ENCODE measurements around the gene ERGIC3. TPM values are rescaled to one million over a fixed set of nuclear protein-coding genes. Genes with fewer than 3 reads are reported as not detected.

Gene ERGIC3
- total and polyA plus RNA-seq, 2 of the 13 experiments (the other 11 are each of a cell fraction or from before 2014, with no cell fraction given), result 407 to 670 TPM

DNA sequence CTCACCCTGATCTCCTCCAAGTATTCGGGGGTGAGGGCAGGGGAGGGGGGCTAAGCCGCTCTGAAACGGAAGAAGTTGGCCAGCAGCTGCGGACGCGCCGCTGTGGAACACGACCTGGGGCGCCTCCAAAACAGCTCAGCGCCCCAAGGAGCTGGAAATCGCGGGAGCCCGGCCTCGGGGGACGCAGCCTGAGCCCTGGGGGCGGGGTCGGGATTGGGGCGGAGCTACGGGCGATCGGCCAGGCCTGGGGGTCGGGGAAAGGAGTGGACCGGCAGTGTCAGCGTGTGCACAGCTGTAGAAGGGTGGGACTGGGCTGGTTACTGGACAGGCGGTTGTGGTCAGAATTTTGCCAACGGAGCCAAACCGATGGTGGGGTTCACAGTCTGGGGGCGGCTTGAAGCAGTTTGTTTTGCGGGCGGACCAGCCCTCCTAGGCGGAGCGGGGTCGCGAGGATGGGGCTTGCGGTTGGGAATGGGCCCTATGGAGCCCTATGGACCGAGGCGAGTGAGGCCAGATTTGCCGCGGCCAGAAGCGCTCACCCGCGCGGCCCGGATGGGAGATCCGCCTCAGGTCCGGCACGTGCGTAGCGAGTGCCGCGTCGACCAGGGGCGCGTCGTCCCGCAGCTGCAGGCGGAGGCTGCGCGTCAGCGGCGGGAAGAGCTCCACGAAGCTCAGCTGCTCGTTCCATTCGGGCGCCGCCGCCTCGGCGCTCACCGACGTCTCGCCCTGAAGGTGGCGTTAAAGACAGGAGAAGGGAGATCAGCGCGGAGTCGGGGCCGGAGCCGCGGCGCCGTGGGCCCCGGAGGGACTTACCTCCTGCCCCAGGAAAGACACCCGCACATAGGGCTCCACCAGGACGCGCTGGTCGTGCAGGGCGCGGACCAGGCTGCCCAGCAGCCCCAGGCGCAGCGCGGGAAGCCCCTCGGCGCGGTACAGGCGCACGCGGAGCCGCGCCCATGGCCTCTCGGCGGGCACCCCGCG, 59.4 kb downstream of the ERGIC3 start (continued):
- TF ChIP-seq, protein P1, sequence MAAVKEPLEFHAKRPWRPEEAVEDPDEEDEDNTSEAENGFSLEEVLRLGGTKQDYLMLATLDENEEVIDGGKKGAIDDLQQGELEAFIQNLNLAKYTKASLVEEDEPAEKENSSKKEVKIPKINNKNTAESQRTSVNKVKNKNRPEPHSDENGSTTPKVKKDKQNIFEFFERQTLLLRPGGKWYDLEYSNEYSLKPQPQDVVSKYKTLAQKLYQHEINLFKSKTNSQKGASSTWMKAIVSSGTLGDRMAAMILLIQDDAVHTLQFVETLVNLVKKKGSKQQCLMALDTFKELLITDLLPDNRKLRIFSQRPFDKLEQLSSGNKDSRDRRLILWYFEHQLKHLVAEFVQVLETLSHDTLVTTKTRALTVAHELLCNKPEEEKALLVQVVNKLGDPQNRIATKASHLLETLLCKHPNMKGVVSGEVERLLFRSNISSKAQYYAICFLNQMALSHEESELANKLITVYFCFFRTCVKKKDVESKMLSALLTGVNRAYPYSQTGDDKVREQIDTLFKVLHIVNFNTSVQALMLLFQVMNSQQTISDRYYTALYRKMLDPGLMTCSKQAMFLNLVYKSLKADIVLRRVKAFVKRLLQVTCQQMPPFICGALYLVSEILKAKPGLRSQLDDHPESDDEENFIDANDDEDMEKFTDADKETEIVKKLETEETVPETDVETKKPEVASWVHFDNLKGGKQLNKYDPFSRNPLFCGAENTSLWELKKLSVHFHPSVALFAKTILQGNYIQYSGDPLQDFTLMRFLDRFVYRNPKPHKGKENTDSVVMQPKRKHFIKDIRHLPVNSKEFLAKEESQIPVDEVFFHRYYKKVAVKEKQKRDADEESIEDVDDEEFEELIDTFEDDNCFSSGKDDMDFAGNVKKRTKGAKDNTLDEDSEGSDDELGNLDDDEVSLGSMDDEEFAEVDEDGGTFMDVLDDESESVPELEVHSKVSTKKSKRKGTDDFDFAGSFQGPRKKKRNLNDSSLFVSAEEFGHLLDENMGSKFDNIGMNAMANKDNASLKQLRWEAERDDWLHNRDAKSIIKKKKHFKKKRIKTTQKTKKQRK (IDR thresholded peaks at IDR 0.05; ENCODE audit: low read length), result no peak
- TF ChIP-seq MED8 (CRISPR knock-in tag; IDR thresholded peaks at IDR 0.05; ENCODE audit: insufficient replicate concordance), result no peak
- TF ChIP-seq SNAPC2 (CRISPR knock-in tag; IDR thresholded peaks at IDR 0.05), result no peak
- no peak for TF ChIP-seq CREB1 (IDR thresholded peaks at IDR 0.05)
- TF ChIP-seq CREB1 (CRISPR knock-in tag; IDR thresholded peaks at IDR 0.05), result no peak
- peak; percentile 72; the same call in 1 of the 2 replicates for TF ChIP-seq REXO4 (CRISPR knock-in tag; IDR thresholded peaks at IDR 0.05; ENCODE audit: borderline replicate concordance)
- no peak for TF ChIP-seq NR1H2 (CRISPR knock-in tag; IDR thresholded peaks at IDR 0.05; ENCODE audit: borderline replicate concordance, low read depth)
- no peak for TF ChIP-seq TMF1 (CRISPR knock-in tag; IDR thresholded peaks at IDR 0.05; ENCODE audit: low read depth)
- no peak for TF ChIP-seq NR2F2 (IDR thresholded peaks at IDR 0.05; ENCODE audit: borderline replicate concordance, low read depth)
- TF ChIP-seq HMG20A (CRISPR knock-in tag; IDR thresholded peaks at IDR 0.05; ENCODE audit: borderline replicate concordance), result no peak
- no peak; the same call in 1 of the 2 replicates for TF ChIP-seq SPEN (CRISPR knock-in tag; IDR thresholded peaks at IDR 0.05; ENCODE audit: low read depth)
- no peak for TF ChIP-seq ZBTB8A (CRISPR knock-in tag; IDR thresholded peaks at IDR 0.05; ENCODE audit: borderline replicate concordance, low read depth)
- TF ChIP-seq, protein P2, sequence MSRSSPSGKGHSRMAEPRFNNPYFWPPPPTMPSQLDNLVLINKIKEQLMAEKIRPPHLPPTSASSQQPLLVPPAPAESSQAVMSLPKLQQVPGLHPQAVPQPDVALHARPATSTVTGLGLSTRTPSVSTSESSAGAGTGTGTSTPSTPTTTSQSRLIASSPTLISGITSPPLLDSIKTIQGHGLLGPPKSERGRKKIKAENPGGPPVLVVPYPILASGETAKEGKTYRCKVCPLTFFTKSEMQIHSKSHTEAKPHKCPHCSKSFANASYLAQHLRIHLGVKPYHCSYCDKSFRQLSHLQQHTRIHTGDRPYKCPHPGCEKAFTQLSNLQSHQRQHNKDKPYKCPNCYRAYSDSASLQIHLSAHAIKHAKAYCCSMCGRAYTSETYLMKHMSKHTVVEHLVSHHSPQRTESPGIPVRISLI (CRISPR knock-in tag; IDR thresholded peaks at IDR 0.05; ENCODE audit: borderline replicate concordance), result no peak
- no peak for TF ChIP-seq CBX5 (CRISPR knock-in tag; IDR thresholded peaks at IDR 0.05; ENCODE audit: borderline replicate concordance)
- no peak for TF ChIP-seq PRMT3 (CRISPR knock-in tag; IDR thresholded peaks at IDR 0.05; ENCODE audit: borderline replicate concordance, low read depth)
- no peak; the same call in 1 of the 2 replicates for TF ChIP-seq ZNF746 (CRISPR knock-in tag; IDR thresholded peaks at IDR 0.05)
- TF ChIP-seq, protein P3, sequence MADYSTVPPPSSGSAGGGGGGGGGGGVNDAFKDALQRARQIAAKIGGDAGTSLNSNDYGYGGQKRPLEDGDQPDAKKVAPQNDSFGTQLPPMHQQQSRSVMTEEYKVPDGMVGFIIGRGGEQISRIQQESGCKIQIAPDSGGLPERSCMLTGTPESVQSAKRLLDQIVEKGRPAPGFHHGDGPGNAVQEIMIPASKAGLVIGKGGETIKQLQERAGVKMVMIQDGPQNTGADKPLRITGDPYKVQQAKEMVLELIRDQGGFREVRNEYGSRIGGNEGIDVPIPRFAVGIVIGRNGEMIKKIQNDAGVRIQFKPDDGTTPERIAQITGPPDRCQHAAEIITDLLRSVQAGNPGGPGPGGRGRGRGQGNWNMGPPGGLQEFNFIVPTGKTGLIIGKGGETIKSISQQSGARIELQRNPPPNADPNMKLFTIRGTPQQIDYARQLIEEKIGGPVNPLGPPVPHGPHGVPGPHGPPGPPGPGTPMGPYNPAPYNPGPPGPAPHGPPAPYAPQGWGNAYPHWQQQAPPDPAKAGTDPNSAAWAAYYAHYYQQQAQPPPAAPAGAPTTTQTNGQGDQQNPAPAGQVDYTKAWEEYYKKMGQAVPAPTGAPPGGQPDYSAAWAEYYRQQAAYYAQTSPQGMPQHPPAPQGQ (CRISPR knock-in tag; IDR thresholded peaks at IDR 0.05; ENCODE audit: borderline replicate concordance), result no peak
- TF ChIP-seq SP5 (CRISPR knock-in tag; IDR thresholded peaks at IDR 0.05; ENCODE audit: borderline replicate concordance, low read depth), result no peak
- TF ChIP-seq, protein P4, sequence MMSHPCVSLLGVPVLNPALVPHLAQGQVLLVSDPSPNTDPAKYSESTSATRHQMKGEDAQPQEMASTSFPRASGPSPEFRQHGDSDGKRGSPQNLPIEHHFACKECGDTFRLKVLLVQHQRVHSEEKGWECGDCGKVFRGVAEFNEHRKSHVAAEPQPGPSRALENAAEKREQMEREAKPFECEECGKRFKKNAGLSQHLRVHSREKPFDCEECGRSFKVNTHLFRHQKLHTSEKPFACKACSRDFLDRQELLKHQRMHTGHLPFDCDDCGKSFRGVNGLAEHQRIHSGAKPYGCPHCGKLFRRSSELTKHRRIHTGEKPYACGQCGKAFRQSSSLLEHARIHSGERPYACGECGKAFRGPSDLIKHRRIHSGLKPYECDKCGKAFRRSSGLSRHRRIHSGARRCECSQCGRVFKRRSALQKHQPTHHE (CRISPR knock-in tag; IDR thresholded peaks at IDR 0.05; ENCODE audit: borderline replicate concordance), result peak; percentile 71; the same call in 1 of the 2 replicates
- TF ChIP-seq GATAD1 (CRISPR knock-in tag; IDR thresholded peaks at IDR 0.05), result no peak
